ENCODE results near the gene NFE2L2. TPM values are rescaled to one million over a fixed set of nuclear protein-coding genes. Genes with fewer than 3 reads are reported as not detected.

NFE2L2 gene
- total and polyA plus RNA-seq, 9 of the 15 experiments (the other 6 are each of a cell fraction or from before 2014, with no cell fraction given), result 29.3 to 120 (median 59.3) TPM

- ChIA-PET POLR2A (interaction anchor here (0.6 to 12.9 kb wide), 24 partner anchors 10 to 480 kb away, joined by 3 to 199 read pairs (median 6); partner anchors contain the start of gene HNRNPA3), CTCF (ENCODE audit: low intra/inter-chr PET ratio) (interaction anchor here (0.6 to 2.1 kb wide), 5 partner anchors 34 to 495 kb away, joined by 3 to 13 read pairs (median 3); no protein-coding TSS in a partner anchor)
- H3K9ac ChIP-seq (ENCODE audit: insufficient read depth in 1 of 2, low read depth in 2 of 2, low read length in 2 of 2), result peak overlapping the region; percentile 98
- no peaks in the 10 kb centered on the region for H3K27me3 ChIP-seq (ENCODE audit: control insufficient read depth in 2 of 2, insufficient read depth in 2 of 2, low read length in 2 of 2)
- peak overlapping the region; percentile 94 for H3K4me2 ChIP-seq (ENCODE audit: insufficient read depth, low read length)
- ATAC-seq, result no peak
- no peaks in the 10 kb centered on the region for H3K9me1 ChIP-seq (ENCODE audit: control insufficient read depth, insufficient read depth, low read length)
- peaks cover 64% of the 10 kb centered on the region for H3K79me2 ChIP-seq (ENCODE audit: control insufficient read depth, insufficient read depth, low read length)
- WGBS (ENCODE audit: insufficient coverage, low coverage, missing lambda C conversion rate), result 2% methylated on average over 6 of the region's 6 CpGs
- H3K9me3 ChIP-seq (replicated peaks; ENCODE audit: control insufficient read depth, insufficient read depth, low read depth, low read length), result peaks cover 14% of the 10 kb centered on the region
- BruUV-seq (replicated peaks), result no TSS peak
- peaks cover 32 to 38% of the 10 kb centered on the region in 2 experiments for H3K4me1 ChIP-seq (replicated peaks in 1 of 2; ENCODE audit: control insufficient read depth in 2 of 2, insufficient read depth in 2 of 2, low read length in 2 of 2)
- H3K4me3 ChIP-seq, result peak overlapping the region; percentile 91
- no peak for DNase-seq (ENCODE audit: extremely low read depth in 1 of 4, low spot score in 3 of 4)
- H3K36me3 ChIP-seq (ENCODE audit: control insufficient read depth, insufficient read depth, low read length), result peaks cover 34% of the 10 kb centered on the region
- H3K27ac ChIP-seq (ENCODE audit: extremely low read depth, low read depth, low read length), result peak overlapping the region; percentile 98
- in situ Hi-C loops (cut with MboI) (loop anchor here (5.0 kb wide), 1 partner anchor 69 kb away; no protein-coding TSS in a partner anchor), intact Hi-C loops (cut with micrococcal nuclease) (loop anchor here (1.0 to 10.0 kb wide), 9 partner anchors 9 to 494 kb away; partner anchors contain the start of gene HNRNPA3)
- no peak for FAIRE-seq
- no peak overlapping the region for H2AFZ ChIP-seq (ENCODE audit: low read depth, low read length)
- H4K20me1 ChIP-seq (replicated peaks; ENCODE audit: control insufficient read depth, insufficient read depth, low read length), result peaks cover 13% of the 10 kb centered on the region
- TF ChIP-seq THRB (CRISPR knock-in tag; conservative IDR thresholded peaks at IDR 0.05) (peak; percentile 63; the same call in 1 of the 2 replicates), BHLHE40 (IDR thresholded peaks at IDR 0.05; ENCODE audit: low read length) (no peak), ZNF512 (tag; IDR thresholded peaks at IDR 0.05) (peak; percentile 42), POLR2H (tag; IDR thresholded peaks at IDR 0.05; ENCODE audit: low read depth) (peak; percentile 59; the same call in 1 of the 2 replicates), PYGO2 (tag; IDR thresholded peaks at IDR 0.05) (no peak), MTA2 (IDR thresholded peaks at IDR 0.05; ENCODE audit: low read depth) (no peak), ZNF311 (CRISPR knock-in tag; IDR thresholded peaks at IDR 0.05) (peak; percentile 10; the same call in 1 of the 2 replicates), ZNF398 (CRISPR knock-in tag; IDR thresholded peaks at IDR 0.05) (no peak), CBX2 (IDR thresholded peaks at IDR 0.05; ENCODE audit: insufficient read depth, low read length, poor library complexity, severe bottlenecking) (no peak), CREB5 (CRISPR knock-in tag; IDR thresholded peaks at IDR 0.05) (0 out of 2 replicates have a peak, but pooled peaks have one; percentile 27), SAFB (IDR thresholded peaks at IDR 0.05; ENCODE audit: borderline replicate concordance, low read depth, low read length) (no peak), MIER1 (IDR thresholded peaks at IDR 0.05; ENCODE audit: low read depth) (0 out of 2 replicates have a peak, but pooled peaks have one; percentile 15)
These were observed 1.5 kb downstream of the NFE2L2 start for GRCh38 chr2:177262958-177263450.

All from K562 (cell line).